IMR-90 (cell line): ENCODE measurements around the gene SPAG16. TPM values are rescaled to one million over a fixed set of nuclear protein-coding genes. Genes with fewer than 3 reads are reported as not detected.
A peak's percentile ranks its signal among the peaks of the same experiment; 100 is the strongest.

Experiments used
- ATAC-seq: fragments of 200-7000 bp; cut with Tn5 transposase; 2 replicates; pipeline ENCODE4 v1.9.1; 2020; ENCODE audit warnings: low read depth, mild to moderate bottlenecking, moderate library complexity
- BruUV-seq: library from RNA; stranded (reverse); fragments of 400-500 nt; replicated peaks from 2 replicates; lab custom pipeline; 2021; lab: Mats Ljungman, UMichigan
- CTCF ChIA-PET: fragments of 300-600 bp; formaldehyde crosslinking; extraction: SDS; loops from one replicate; lab custom pipeline; 2021; ENCODE audit warnings: antibody characterized with exemption; lab: Yijun Ruan, JAX
- POLR2A ChIA-PET: fragments of 300-600 bp; sonication (Branson Sonifier 250); formaldehyde crosslinking; loops from one replicate; lab custom pipeline; 2022; ENCODE audit warnings: antibody characterized with exemption; ENCODE audit not compliant: unreplicated experiment; lab: Charles Lee
- DNase-seq: peaks from one replicate; pipeline ENCODE4 v3.0.0; 2013
- H2AFZ ChIP-seq: replicated peaks from 2 replicates; pipeline ENCODE3; 2013; ENCODE audit warnings: low read length, mild to moderate bottlenecking; ENCODE audit not compliant: poor library complexity
- H2AK5ac ChIP-seq: 2 replicates; pipeline ENCODE4 v1.6.1; 2013; ENCODE audit warnings: low read depth, low read length, inconsistent platforms
- H2AK9ac ChIP-seq: replicated peaks from 2 replicates; pipeline ENCODE3; 2013; ENCODE audit warnings: mild to moderate bottlenecking, low read depth, low read length, moderate library complexity; ENCODE audit not compliant: poor library complexity
- H2BK120ac ChIP-seq: 2 replicates; pipeline ENCODE4 v1.6.1; 2013; ENCODE audit warnings: low read depth, low read length, inconsistent platforms
- H2BK15ac ChIP-seq: 3 replicates; pipeline ENCODE4 v1.6.1; 2013; ENCODE audit warnings: low read depth, low read length, inconsistent platforms
- H2BK20ac ChIP-seq: 2 replicates; pipeline ENCODE4 v1.6.1; 2013; ENCODE audit warnings: low read depth, mild to moderate bottlenecking, inconsistent platforms, low read length, moderate library complexity
- H2BK5ac ChIP-seq: 2 replicates; pipeline ENCODE4 v1.6.1; 2013; ENCODE audit warnings: mild to moderate bottlenecking, low read depth, low read length, inconsistent platforms; ENCODE audit not compliant: poor library complexity, severe bottlenecking
- H3K14ac ChIP-seq: replicated peaks from 2 replicates; pipeline ENCODE4 v1.6.1; 2013; ENCODE audit warnings: low read depth, low read length, inconsistent platforms
- H3K18ac ChIP-seq: 2 replicates; pipeline ENCODE4 v1.6.1; 2013; ENCODE audit warnings: low read depth, low read length, control low read depth
- H3K23ac ChIP-seq: 2 replicates; pipeline ENCODE4 v1.6.1; 2013; ENCODE audit warnings: low read depth, low read length, inconsistent platforms
- H3K27ac ChIP-seq: 2 replicates; pipeline ENCODE4 v1.5.1; 2013; ENCODE audit warnings: mild to moderate bottlenecking, control low read depth, low read length; ENCODE audit not compliant: insufficient read depth
- H3K27me3 ChIP-seq: 2 replicates; pipeline ENCODE4 v1.6.1; 2013; ENCODE audit warnings: low read length; ENCODE audit not compliant: control insufficient read depth, insufficient read depth
- H3K36me3 ChIP-seq: 2 replicates; pipeline ENCODE4 v1.6.1; 2013; ENCODE audit warnings: low read length, mixed read lengths; ENCODE audit not compliant: control insufficient read depth, insufficient read depth
- H3K4ac ChIP-seq: 2 replicates; pipeline ENCODE4 v1.6.1; 2013; ENCODE audit warnings: low read depth, low read length, inconsistent platforms
- H3K4me1 ChIP-seq: 2 replicates; pipeline ENCODE4 v1.6.1; 2013; ENCODE audit warnings: low read length, mixed read lengths; ENCODE audit not compliant: control insufficient read depth, insufficient read depth
- H3K4me2 ChIP-seq: 2 replicates; pipeline ENCODE4 v1.6.1; 2013; ENCODE audit warnings: low read depth, mild to moderate bottlenecking, control low read depth, low read length, moderate library complexity
- H3K4me3 ChIP-seq: 2 replicates; pipeline ENCODE4 v1.5.1; 2013; ENCODE audit warnings: low read depth, mild to moderate bottlenecking, control low read depth, low read length, moderate library complexity; ENCODE audit not compliant: insufficient read depth
- H3K56ac ChIP-seq: 2 replicates; pipeline ENCODE4 v1.6.1; 2013; ENCODE audit warnings: low read length, inconsistent platforms; ENCODE audit not compliant: insufficient read depth; ENCODE audit errors: extremely low read depth
- H3K79me1 ChIP-seq, 2 experiments: 2 replicates each; pipeline ENCODE4 v1.6.1; 2013; ENCODE audit warnings: low read length in 2 of 2, inconsistent platforms in 1 of 2, low read depth in 1 of 2
- H3K9ac ChIP-seq: 2 replicates; pipeline ENCODE4 v1.6.1; 2013; ENCODE audit warnings: low read depth, low read length, control low read depth
- H3K9me1 ChIP-seq: 2 replicates; pipeline ENCODE4 v1.6.1; 2013; ENCODE audit warnings: low read length, inconsistent platforms; ENCODE audit not compliant: insufficient read depth
- H3K9me3 ChIP-seq: 2 replicates; pipeline ENCODE4 v1.6.1; 2013; ENCODE audit warnings: low read length; ENCODE audit not compliant: control insufficient read depth, insufficient read depth
- H4K20me1 ChIP-seq: 2 replicates; pipeline ENCODE4 v1.6.1; 2013; ENCODE audit warnings: low read length, inconsistent platforms; ENCODE audit not compliant: insufficient read depth
- H4K5ac ChIP-seq: 2 replicates; pipeline ENCODE4 v1.6.1; 2013; ENCODE audit warnings: mild to moderate bottlenecking, low read depth, low read length, control low read depth
- H4K8ac ChIP-seq, 2 experiments: 2 replicates each; pipeline ENCODE4 v1.6.1; 2013; ENCODE audit warnings: low read depth in 2 of 2, low read length in 2 of 2, control low read depth in 1 of 2, inconsistent platforms in 1 of 2
- H4K91ac ChIP-seq: 2 replicates; pipeline ENCODE4 v1.6.1; 2013; ENCODE audit warnings: low read depth, low read length, inconsistent platforms; ENCODE audit not compliant: insufficient read depth
- BHLHE40 ChIP-seq: fragments of 150-350 bp; IDR thresholded peaks from 2 replicates; pipeline ENCODE4 v1.6.1; 2016; ENCODE audit warnings: mild to moderate bottlenecking, low read depth, low read length
- CEBPB ChIP-seq: IDR thresholded peaks from 2 replicates; pipeline ENCODE4 v1.6.1; 2012; ENCODE audit warnings: low read depth, low read length, improper control_type of control experiment
- CHD1 ChIP-seq: IDR thresholded peaks from 2 replicates; pipeline ENCODE4 v1.6.1; 2012; ENCODE audit warnings: low read depth, low read length, improper control_type of control experiment
- FOS ChIP-seq: fragments of 150-350 bp; IDR thresholded peaks from 2 replicates; pipeline ENCODE4 v1.6.1; 2016; ENCODE audit warnings: low read depth, low read length
- MAFK ChIP-seq: IDR thresholded peaks from 2 replicates; pipeline ENCODE4 v1.6.1; 2012; ENCODE audit warnings: low read depth, low read length, improper control_type of control experiment
- MAZ ChIP-seq: IDR thresholded peaks from 2 replicates; pipeline ENCODE4 v1.6.1; 2012; ENCODE audit warnings: low read depth, mild to moderate bottlenecking, low read length, improper control_type of control experiment, moderate library complexity, borderline replicate concordance
- MXI1 ChIP-seq: IDR thresholded peaks from 2 replicates; pipeline ENCODE4 v1.6.1; 2012; ENCODE audit warnings: low read depth, mild to moderate bottlenecking, low read length, moderate library complexity, borderline replicate concordance
- NFE2L2 ChIP-seq: fragments of 150-350 bp; IDR thresholded peaks from 2 replicates; pipeline ENCODE4 v1.6.1; 2016; ENCODE audit warnings: low read depth, mild to moderate bottlenecking, low read length
- POLR2A ChIP-seq: IDR thresholded peaks from 2 replicates; pipeline ENCODE4 v1.6.1; 2012; ENCODE audit warnings: mild to moderate bottlenecking, low read depth, low read length
- RAD21 ChIP-seq: IDR thresholded peaks from 2 replicates; pipeline ENCODE4 v1.6.1; 2012; ENCODE audit warnings: low read length, improper control_type of control experiment
- RCOR1 ChIP-seq: IDR thresholded peaks from 2 replicates; pipeline ENCODE4 v1.6.1; 2012; ENCODE audit warnings: mild to moderate bottlenecking, low read length, improper control_type of control experiment; ENCODE audit not compliant: insufficient replicate concordance
- RFX5 ChIP-seq: IDR thresholded peaks from 2 replicates; pipeline ENCODE4 v1.8.0; 2012; ENCODE audit warnings: low read depth, mild to moderate bottlenecking, low read length, moderate library complexity
- SMC3 ChIP-seq: fragments of 150-350 bp; IDR thresholded peaks from 2 replicates; pipeline ENCODE4 v1.6.1; 2016; ENCODE audit warnings: low read depth, mild to moderate bottlenecking, antibody characterized with exemption, low read length, moderate library complexity
- WGBS, 2 experiments: methylation state at CpG; one replicate each; pipeline versions ENCODE4 v1.1.5 to v1.1.7; 2013; ENCODE audit warnings: missing lambda C conversion rate in 2 of 2; ENCODE audit not compliant: insufficient read length in 1 of 2; ENCODE audit errors: extremely low coverage in 2 of 2; 5-methylcytosine and 5-hydroxymethylcytosine counted together
- dilution Hi-C: fragments of 300-500 bp; cut with HindIII; formaldehyde crosslinking; loops from one replicate; pipeline ENCODE4 v1.14.3; 2018; ENCODE audit warnings: low sequenced_read_pairs; ENCODE audit not compliant: unreplicated experiment
- in situ Hi-C: fragments of 300-500 bp; cut with MboI; formaldehyde crosslinking; loops from 3 replicates; pipeline ENCODE4 v1.14.3; 2019; ENCODE audit warnings: low sequenced_read_pairs, inconsistent platforms, mixed read lengths
- intact Hi-C: fragments of 100-400 bp; cut with micrococcal nuclease; formaldehyde crosslinking; loops from 2 replicates; pipeline ENCODE4 v1.10.0; 2022
- polyA plus RNA-seq, 3 experiments: library from polyadenylated mRNA; depleted of rRNA; stranded (reverse); fragments of >200 nt; gene quantifications; 2 replicates each; pipeline ENCODE4 v1.2.3, GENCODE V29; 2012; ENCODE audit warnings: low replicate concordance in 1 of 3
- total RNA-seq: library from RNA; depleted of rRNA; stranded (reverse); fragments of >200 nt; gene quantifications from 2 replicates; pipeline ENCODE4 v1.2.3, GENCODE V29; 2012
- TF ChIP-seq, protein P1 (sequence below): fragments of 150-350 bp; IDR thresholded peaks from 2 replicates; pipeline ENCODE4 v1.6.1; 2017; ENCODE audit warnings: mild to moderate bottlenecking, antibody characterized with exemption, low read length, low read depth
- TF ChIP-seq, protein P2 (sequence below): fragments of 150-350 bp; IDR thresholded peaks from 2 replicates; pipeline ENCODE4 v1.6.1; 2016; ENCODE audit warnings: low read depth, mild to moderate bottlenecking, low read length, moderate library complexity, borderline replicate concordance
- TF ChIP-seq, protein P3 (sequence below): conservative IDR thresholded peaks from 2 replicates; pipeline ENCODE4 v1.5.1; 2012; ENCODE audit warnings: mild to moderate bottlenecking, low read depth, low read length, improper control_type of control experiment

SPAG16 gene
- total and polyA plus RNA-seq, 2 of the 4 experiments (the other 2 are of a cell fraction): 7.3 to 13.5 TPM

DNA sequence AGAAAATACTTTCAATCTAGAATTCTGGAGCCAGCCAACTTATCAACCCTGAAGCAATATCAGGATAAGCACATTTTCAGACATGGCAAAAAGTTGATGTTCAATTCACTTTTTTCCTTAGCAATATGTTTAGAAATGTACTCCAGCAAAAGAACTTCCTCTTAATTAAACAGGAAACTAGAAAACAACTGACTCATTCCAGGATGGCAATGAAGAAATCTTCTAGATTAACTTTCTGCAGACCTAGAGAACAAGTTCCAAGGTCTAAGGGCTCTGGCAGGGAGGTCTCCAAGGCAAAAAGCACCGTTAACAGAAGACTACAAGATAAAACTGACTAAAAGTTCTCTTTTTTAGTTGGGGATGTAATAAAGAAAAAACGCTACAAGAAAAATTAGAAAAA is 1057.4 kb downstream of the SPAG16 start:
- no peak for TF ChIP-seq POLR2A
- TF ChIP-seq, protein P1, sequence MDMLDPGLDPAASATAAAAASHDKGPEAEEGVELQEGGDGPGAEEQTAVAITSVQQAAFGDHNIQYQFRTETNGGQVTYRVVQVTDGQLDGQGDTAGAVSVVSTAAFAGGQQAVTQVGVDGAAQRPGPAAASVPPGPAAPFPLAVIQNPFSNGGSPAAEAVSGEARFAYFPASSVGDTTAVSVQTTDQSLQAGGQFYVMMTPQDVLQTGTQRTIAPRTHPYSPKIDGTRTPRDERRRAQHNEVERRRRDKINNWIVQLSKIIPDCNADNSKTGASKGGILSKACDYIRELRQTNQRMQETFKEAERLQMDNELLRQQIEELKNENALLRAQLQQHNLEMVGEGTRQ: no peak
- TF ChIP-seq, protein P2, sequence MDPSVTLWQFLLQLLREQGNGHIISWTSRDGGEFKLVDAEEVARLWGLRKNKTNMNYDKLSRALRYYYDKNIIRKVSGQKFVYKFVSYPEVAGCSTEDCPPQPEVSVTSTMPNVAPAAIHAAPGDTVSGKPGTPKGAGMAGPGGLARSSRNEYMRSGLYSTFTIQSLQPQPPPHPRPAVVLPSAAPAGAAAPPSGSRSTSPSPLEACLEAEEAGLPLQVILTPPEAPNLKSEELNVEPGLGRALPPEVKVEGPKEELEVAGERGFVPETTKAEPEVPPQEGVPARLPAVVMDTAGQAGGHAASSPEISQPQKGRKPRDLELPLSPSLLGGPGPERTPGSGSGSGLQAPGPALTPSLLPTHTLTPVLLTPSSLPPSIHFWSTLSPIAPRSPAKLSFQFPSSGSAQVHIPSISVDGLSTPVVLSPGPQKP: no peak
- TF ChIP-seq MXI1: no peak
- no peak for TF ChIP-seq RCOR1
- TF ChIP-seq, protein P3, sequence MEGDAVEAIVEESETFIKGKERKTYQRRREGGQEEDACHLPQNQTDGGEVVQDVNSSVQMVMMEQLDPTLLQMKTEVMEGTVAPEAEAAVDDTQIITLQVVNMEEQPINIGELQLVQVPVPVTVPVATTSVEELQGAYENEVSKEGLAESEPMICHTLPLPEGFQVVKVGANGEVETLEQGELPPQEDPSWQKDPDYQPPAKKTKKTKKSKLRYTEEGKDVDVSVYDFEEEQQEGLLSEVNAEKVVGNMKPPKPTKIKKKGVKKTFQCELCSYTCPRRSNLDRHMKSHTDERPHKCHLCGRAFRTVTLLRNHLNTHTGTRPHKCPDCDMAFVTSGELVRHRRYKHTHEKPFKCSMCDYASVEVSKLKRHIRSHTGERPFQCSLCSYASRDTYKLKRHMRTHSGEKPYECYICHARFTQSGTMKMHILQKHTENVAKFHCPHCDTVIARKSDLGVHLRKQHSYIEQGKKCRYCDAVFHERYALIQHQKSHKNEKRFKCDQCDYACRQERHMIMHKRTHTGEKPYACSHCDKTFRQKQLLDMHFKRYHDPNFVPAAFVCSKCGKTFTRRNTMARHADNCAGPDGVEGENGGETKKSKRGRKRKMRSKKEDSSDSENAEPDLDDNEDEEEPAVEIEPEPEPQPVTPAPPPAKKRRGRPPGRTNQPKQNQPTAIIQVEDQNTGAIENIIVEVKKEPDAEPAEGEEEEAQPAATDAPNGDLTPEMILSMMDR: no peak
- no peak for TF ChIP-seq RAD21
- no peak for TF ChIP-seq SMC3
- TF ChIP-seq BHLHE40: no peak
- no peak for TF ChIP-seq CEBPB
- TF ChIP-seq MAZ: no peak
- TF ChIP-seq CHD1: no peak
- TF ChIP-seq MAFK: no peak
- TF ChIP-seq RFX5: no peak
- TF ChIP-seq NFE2L2: no peak
- TF ChIP-seq FOS: no peak
- DNase-seq: peak; percentile 3
- Histone ChIP-seq H3K23ac (no peak overlapping the region), H4K20me1 (no peaks in the 10 kb centered on the region), H3K4ac (no peak overlapping the region), H2BK120ac (no peak overlapping the region), H3K14ac (no peak overlapping the region), H3K9ac (no peak overlapping the region), H2AK5ac (no peak overlapping the region), H2BK20ac (no peak overlapping the region), H3K4me2 (no peak overlapping the region), H3K18ac (no peak overlapping the region), H3K9me3 (no peaks in the 10 kb centered on the region), H3K36me3 (no peaks in the 10 kb centered on the region), H2BK5ac (no peak overlapping the region), H3K9me1 (no peaks in the 10 kb centered on the region), H3K79me1 (no peaks in the 10 kb centered on the region), H4K5ac (no peak overlapping the region), H4K91ac (no peak overlapping the region), H3K4me1 (no peaks in the 10 kb centered on the region), H2AK9ac (no peak overlapping the region), H3K27me3 (no peaks in the 10 kb centered on the region), H3K56ac (no peak overlapping the region), H2AFZ (no peak overlapping the region), H4K8ac (no peak overlapping the region), H2BK15ac (no peak overlapping the region), H3K4me3 (no peak overlapping the region), H3K27ac (no peak overlapping the region)
- BruUV-seq: no TSS peak
- intact Hi-C loops (no loop called here), dilution Hi-C loops (no loop called here), in situ Hi-C loops (no loop called here)
- CTCF ChIA-PET: no interaction called here
- ATAC-seq: no peak
- POLR2A ChIA-PET: no interaction called here
- WGBS, 2 experiments: no CpG with 5 or more reads among the region's 2 CpGs
